SW 1271 (cell line): Measurements from ENCODE around the gene HADHA.
"Not testable (repeated sequence)": the region's sequence is repeated elsewhere in the genome, so short reads cannot be mapped to it uniquely, and the experiment has no call there.

Source experiments
- DNase-seq, 2 experiments: peaks; one replicate each; lab custom pipeline; 2025; lab: John Stamatoyannopoulos, UW

HADHA gene

GRCh38 chr2:26244309-26245230, at the start of gene HADHA, which contains the start of gene HADHB:
TSS of gene HADHA (minus strand) at chr2:26244632. CDS start at chr2:26244596, 36 bp downstream.
TSS of gene HADHB (plus strand) at chr2:26244939. CDS start at chr2:26254255, 9,316 bp downstream.
- DNase-seq, result peak; percentile 96 to 97

- DNase-seq, result no peak
These were observed 48.2 kb upstream of the HADHA start for GRCh38 chr2:26292646-26293045.

- DNase-seq, result no peak
These were observed 45.6 kb upstream of the HADHA start for GRCh38 chr2:26290001-26290400.

GRCh38 chr2:26285931-26286330, 41.5 kb upstream of the HADHA start:
- DNase-seq, result no peak

DNA sequence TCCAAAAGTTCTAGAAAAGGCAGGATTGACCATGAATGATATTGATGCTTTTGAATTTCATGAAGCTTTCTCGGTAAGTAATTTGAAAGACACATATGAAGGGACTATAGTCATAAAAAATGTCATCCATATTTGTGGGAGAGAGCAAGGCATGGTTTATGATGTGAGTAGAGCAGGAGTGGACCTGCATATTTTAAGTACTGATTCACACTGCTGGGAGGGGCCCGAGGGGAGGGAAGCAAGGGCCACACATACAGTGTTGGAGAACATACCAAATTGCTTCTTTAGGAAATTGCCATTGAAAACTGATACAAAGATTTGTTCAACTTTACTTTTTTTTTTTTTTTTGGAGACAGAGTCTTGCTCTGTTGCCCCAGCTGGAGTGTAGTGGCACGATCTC, 39.7 kb upstream of the HADHA start:
- no peak for DNase-seq

DNA sequence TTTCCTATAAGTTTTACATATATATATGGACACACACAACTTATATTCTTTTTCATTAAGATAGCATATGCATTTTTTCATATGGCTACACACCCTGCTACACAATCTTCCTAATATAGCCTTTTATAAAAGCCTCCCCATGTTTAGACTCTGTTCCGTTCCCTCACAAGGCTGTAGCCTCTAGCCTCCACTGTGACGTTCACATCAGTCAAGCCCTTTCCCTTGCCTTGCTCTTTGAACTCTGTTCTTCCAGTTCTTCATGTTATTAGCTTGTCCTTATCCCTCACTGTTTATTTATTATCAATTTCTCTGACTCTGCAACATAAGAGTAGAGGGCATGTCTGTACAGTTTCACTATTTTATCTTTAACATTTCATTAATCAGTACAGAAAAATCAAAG, 39.2 kb upstream of the HADHA start:
- no peak for DNase-seq

DNA sequence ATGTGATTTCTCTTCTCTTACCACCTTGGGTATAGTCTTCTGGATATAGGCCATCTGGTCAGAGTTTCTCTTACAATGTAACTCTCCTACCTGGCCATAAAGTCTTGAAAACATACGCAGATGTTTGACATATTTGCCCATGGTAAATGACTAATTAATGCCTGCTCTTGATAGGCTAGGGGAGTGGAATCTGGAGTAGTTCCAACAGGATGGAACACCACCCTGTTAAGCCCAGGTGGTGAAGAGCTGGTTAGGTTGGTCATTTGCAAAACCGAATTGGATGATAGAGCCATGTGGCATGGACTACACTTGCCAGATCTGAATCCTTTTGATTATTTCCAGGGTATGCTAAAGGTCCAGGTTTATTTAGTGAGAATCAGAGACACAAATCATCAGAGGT, 36.8 kb upstream of the HADHA start:
- no peak for DNase-seq

DNA sequence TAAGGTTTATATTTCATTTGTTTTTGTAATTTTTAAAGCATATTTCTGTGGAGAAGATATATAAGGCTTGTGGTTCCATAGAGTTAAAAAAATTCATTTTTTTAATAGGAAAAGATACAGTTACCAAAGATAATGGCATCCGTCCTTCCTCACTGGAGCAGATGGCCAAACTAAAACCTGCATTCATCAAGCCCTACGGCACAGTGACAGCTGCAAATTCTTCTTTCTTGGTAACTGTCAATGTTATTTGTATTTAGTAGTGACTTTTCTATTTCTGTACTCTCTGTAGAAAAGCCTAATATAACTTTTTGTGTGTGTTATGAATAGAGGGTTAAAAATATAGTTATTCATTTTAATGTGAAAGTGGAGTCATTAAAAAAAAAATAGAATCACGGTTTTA, 35.5 kb upstream of the HADHA start:
- DNase-seq, result no peak

- no peak for DNase-seq
These were observed 32.2 kb upstream of the HADHA start for GRCh38 chr2:26276484-26277227.

- peak; percentile 11 to 39 for DNase-seq
These were observed 29.7 kb upstream of the HADHA start for GRCh38 chr2:26274058-26274613.

DNA sequence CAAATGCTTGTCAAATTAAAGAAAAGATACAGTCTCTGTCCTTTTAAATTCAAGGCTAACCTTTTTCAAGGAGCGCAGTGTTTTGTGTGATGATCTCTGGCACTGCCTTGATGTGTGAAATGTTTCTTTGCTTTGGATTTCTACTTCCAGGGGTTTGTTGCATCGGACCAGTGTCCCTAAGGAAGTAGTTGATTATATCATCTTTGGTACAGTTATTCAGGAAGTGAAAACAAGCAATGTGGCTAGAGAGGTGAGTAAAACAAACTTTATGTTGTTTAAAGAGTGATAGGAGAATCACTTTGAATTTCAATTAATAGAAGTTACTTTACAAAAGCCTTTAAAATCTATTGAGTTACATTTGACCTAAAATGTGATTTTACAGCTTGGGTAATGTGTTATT, 29.1 kb upstream of the HADHA start:
- no peak for DNase-seq

DNA sequence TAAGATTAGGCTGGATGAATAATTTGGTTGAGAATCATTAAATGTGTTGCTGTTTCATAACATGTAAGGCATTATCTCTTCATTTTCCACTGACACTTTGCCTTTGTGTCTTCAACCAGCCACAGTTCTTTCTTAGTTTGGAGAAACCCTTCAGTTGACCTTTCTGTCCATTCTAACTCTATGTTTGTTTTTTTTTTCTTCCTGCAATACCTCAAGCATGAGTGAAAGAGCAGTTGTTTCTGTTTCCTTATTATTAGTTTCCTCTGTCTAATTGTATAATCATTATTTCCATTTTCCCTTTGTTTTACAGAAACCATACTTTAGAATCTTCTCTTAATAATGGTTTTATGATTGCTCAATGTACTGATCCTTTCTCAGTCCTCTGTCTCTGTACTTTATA, 25.9 kb upstream of the HADHA start:
- no peak for DNase-seq

DNA sequence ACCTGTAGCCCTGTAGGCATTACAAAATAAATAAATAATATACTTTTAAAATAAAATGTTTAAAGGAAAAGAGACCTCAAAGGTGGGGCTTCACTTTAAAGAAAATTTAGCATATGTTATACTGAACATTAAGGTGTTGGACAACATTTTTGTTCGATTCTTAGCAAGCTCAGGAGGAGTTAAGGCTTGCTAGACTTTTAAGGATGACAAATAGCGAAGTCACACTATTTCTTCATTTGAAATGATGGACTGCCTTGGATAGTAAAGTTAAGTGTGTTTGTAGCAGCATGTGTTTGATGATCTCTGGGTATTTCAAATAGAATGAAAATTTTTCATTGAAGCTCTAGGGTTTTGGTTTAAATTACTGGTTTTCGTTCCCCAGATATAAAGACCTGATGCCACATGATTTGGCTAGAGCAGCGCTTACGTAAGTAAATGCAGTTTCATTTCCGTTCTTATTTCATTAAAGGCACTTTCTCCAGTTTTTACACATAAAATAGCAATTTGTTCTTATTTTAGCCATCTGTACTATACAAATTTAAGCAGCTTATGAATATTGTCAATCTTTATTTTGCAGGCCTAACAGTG, 25.2 kb upstream of the HADHA start:
- DNase-seq, result no peak

DNA sequence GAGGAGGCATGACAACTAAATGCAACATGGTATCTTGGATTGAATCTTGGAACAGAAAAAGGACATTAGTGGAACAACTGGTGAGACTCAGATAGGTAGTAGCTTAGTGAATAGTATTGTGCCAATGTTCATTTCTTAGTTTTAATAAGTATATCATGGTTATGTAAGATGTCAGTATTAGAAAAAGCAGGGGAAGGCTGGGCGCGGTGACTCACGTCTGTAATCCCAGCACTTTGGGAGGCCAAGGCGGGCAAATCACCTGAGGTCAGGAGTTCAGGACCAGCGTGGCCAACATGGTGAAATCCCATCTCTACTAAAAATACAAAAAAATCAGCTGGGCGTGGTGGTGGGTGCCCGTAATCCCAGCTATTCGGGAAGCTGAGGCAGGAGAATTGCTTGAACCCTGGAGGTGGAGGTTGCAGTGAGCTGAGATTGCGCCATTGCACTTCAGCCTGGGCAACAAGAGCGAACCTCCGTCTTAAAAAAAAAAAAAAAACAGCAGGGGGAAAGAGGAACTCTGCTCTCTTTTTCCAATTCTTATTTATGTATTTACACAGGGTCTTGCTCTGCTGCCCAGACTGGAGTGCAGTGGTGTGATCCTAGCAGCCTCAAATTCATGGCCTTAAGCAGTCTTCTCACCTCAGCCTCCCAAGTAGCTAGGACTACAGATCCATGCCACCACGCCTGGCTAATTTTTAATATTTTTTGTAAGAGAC, 24.4 kb upstream of the HADHA start:
- DNase-seq, result not testable (repeated sequence)

DNA sequence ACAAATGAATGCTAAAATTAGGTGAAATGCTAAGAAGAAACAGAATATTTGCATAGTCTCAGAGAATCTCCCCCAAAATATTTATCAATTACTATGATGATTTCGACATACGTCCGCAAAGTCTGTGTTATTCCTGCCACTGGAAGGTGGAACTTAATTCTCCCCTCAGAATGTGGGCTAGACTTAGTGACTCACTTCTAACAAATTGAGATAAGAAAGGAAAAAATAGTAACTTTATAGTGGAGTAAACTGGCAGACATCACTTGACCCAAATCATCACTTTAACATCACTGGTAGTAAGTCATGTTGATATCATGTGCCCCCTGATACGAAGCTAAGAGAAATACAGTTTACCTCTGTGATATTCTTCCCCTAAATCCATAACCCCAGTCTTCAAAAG, 23.8 kb upstream of the HADHA start:
- DNase-seq, result no peak

- not testable (repeated sequence) for DNase-seq
These were observed 14.4 kb upstream of the HADHA start for GRCh38 chr2:26258836-26259235.

- DNase-seq, result no peak
These were observed 11.4 kb upstream of the HADHA start for GRCh38 chr2:26255759-26256384.

DNA sequence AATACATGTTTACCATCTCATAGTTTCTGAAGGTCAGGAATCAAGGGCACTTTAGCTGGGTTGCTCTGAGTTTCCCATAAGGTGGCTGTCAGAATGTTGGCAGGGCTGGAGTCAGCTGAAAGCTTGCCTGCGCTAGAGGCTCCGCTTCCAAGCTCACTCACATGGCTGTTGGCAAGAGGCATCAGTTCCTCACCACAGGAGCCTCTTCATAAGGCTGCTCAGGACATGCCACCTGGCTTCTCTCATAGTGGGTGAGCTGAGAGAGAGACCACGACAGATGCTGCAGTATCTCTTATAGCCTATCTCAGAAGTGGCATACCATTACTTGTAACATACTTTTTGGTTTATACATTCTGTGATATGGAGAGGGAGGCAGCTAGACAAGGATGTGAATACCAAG, 7.5 kb upstream of the HADHA start:
- no peak for DNase-seq

DNA sequence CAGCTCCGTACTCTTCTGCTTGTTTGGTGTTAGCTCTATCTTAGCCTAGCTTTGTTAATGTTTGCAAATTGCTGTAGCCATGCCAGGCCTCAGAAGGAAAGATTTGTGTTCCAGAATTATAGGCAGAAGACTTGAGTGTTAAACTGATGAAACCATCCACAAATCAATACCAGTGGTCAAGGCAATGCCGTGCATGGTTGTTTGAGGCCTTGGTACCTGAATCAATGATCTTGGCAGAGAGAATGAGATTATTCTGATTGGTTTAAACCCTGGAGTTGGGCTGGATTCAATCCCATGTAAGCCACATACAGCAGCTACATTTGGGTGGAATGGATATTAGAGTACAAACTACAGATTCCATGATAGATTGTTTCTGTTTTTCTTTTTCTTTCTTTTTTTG, 5.2 kb upstream of the HADHA start:
- no peak for DNase-seq

GRCh38 chr2:26246818-26247217, 2.4 kb upstream of the HADHA start:
- no peak for DNase-seq

- DNase-seq, result peak in 1 of 2 experiments; percentile 62
These were observed 1.4 kb upstream of the HADHA start for GRCh38 chr2:26245810-26246209.
